GM18858 (cell line): ENCODE data around the gene ZNF436.

Experiments used
- ATAC-seq: cut with Tn5 transposase; IDR thresholded peaks from one replicate; pipeline ENCODE4 v1.9.1; 2021; ENCODE audit not compliant: unreplicated experiment

The ZNF436 gene

DNA sequence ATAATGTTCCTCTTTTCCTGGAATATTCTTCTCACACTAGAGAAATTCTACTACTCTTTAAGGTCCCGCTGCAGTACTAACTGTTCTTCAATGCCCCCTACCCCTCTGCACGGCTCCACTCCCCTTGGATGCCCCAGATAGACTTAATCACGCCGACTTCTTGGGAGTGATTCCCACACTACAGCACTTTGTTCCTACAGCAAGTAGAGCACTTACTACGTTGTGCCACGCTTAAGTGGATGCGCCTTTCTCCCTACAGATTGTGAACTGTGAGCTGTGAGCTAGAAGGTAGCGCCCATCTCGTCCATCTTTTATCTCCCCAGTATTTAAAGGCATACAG is 2.2 kb downstream of the ZNF436 start:
- no peak for ATAC-seq

DNA sequence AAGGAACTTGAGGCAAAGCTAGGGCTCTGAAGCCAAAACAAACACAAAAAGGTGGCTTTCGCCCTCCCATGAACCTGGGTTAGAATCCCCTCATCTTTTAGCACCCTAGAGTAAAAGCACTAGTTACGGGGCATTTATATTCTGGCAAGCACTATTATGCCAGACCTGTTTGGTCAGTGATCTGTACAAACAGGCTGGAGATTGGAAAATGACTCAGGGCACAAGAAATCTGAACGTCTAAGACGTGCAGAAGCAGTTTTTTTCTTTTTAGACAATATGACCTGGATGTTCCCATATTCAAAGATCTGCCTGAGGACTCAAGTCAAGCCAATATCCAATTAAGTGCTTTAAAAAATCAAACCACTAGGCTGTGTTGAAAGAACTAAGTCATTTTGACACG is 3.0 kb downstream of the ZNF436 start:
- ATAC-seq, result no peak

DNA sequence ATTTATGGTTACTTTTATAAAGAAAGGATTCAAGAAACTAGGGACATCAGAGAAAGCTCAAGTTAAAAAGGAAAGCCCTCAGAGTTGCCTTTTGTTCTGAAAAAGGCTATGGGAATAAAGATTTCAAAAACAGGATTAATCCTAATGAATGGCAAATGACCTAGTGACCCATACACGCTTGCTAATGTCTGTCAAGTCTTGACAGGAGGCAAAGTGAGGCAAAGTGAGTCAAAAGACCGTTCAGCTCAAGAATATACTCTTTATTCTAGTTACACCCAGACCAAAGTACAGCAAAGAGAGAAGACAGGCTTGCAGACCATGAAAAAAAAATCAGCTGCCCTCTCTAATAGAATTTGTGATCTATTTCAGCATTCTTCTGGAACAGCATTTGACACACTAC is 3.5 kb downstream of the ZNF436 start:
- no peak for ATAC-seq

DNA sequence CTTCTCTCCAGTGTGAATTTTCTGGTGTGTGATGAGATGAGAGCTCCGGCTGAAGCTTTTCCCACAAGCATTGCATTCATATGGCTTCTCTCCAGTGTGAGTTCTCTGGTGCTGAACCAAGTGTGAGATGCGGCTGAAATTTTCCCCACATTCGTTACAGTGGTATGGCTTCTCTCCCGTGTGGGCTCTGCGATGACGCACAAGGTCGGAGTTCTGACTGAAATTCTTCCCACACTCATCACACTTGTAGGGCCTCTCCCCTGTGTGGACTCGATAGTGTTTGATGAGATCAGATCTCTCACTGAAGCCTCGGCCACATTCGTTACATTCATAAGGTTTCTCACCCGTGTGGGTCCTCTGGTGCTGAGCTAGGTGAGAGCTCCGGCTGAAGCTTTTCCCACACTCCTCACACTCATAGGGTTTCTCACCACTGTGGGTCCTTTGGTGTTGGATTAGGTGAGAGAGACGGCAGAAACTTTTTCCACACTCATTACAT is 7.4 kb downstream of the ZNF436 start:
- ATAC-seq, result no peak

DNA sequence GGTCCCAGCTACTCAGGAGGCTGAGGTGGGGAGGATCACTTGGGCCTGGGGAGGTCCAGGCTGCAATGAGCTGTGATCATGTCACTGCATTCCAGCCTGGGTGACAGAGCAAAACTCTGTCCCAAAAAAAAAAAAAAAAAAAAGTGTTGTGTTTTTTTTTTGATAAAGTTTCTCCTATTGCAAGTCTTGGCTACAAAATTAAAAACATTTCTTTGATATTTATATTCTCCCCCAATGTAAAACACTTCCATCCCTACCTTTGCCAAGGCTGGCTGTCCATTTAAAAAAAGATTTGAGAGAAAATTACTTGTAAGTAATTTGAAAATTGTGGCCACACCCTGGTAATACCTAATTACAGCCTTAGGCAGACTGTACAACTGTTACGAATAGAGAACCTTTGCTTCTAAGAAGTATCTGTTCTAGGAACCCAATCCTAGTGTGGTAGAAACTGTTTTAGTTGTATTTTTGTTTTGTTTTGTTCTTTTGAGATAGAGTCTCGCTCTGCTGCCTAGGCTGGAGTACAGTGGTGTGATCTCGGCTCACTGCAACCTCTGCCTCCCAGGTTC is 11.2 kb downstream of the ZNF436 start:
- no peak for ATAC-seq

DNA sequence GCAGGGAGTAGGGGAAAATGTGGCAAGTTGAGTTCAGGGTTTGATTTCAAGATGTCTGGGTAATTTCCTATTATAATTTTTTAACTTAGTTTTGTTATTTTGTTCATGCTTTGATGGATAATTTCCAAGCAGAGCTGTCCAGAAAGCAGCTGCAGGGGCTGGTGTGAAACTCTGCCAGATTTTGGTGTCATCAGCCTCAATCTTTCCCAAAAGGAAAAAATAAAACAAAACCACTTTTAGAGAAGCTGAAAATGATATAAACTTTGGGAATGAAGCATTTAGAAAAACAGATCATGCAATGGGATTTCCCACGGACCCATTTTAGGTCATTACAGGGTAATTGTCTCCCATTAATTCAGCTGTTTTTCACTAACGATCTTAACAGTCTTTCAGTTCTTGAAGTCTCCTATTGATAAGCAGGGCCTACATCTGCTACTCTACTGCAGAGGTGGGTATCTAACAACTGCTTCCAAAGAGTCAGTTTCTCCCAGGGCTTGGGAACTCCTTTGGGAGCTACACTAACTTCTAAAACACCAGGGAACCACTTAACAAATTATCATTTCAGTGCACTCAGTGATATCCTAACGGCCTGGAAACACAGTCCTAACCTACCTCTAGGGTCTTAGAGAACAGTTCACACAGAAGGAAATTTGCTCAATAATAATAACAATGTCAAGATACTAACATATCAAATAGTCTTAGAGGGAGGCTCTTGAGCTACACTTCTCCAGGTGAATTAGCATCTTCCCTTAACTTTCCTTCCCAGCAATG is 12.3 kb downstream of the ZNF436 start:
- no peak for ATAC-seq

DNA sequence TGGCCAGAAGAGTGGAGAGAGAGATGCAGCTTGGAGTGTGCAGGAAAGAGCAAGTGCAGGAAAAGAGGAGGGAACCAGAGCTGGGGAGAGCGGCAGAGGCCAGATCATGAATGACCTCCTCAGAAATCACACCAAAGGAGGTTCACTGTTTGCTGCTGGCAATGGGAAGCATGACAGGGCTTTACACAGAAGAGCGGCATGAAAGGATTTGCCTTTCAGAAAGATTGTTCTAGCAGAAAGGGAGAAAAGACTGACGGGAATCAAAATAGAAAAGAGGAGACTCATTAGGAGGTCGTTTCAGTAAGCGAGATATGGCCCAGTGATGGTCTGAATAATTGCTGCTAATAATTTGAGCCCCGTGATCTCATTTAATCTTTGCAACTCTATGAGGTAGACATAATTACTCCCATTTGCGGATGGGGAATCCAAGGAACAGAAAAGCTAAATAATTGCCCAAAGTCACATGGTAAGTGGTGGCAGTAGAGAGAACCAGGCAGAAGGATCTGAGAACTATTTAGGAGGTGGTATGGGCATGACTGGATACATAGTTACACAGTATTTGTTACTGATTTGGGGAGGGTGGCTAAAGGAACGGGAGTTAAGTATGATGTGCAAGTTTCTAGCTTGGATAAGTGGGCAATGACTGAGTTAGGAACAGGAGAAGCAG is 13.0 kb downstream of the ZNF436 start:
- ATAC-seq, result no peak

DNA sequence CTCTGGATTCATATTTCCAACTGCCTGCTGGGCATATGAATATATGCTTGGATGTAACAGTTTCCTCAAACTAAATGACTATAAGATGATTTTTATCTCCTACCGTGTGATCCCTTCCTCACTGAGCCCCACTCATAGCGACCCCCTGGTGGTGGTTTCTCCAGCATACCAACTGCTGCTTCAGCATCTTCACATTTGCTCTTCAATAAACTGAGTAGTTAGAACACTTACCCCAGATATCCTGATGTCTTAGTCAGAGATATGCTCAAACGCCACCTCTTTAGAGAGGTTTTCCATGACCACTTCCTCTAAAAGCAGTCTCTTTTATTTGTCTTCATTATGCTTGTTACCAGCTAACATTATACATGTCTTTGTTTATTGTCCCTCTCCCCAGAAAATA is 15.4 kb downstream of the ZNF436 start:
- no peak for ATAC-seq

DNA sequence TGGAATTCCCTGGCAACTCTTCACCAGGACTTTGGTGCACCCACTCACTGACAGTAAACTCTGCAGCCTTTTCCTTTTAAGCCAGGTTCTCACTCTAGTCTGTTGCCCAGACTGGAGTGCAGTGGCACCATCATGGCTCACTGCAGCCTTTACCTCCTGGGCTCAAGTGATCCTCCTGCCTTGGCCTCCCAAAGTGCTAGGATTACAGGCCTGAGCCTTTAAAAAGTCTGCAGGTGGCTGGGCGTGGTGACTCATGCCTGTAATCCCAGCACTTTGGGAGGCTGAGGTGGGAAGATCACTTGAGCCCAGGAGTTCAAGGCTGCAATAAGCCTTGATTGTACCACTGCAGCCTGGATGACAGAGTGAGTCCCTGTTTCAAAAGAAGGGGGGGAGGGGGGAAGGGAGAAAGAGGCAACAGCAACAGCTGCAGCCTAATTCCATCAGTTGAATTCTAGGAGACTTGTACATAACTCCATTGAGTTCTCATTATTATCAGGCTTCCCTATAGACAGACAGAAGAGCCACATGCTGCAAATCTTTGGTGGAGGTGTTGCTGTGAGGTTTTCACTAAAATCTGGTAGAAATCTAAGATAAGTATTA is 17.4 kb downstream of the ZNF436 start:
- ATAC-seq, result no peak

DNA sequence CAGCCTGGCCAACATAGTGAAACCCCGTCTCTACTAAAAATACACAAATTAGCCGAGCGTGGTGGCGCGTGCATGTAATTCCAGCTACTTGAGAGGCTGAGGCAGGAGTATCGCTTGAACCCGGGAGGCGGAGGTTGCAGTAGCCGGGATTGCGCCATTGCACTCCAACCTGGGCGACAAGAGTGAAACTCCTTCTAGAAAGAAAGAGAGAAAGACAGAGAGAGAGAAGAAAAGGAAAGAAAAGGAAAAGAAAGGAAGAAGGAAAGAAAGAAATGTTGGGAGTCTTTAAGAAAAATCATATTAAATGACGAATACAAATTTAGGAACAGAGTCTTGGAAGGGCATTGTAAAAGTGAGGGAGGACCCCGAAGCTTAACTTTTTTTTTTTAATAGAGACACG is 23.7 kb downstream of the ZNF436 start:
- no peak for ATAC-seq

DNA sequence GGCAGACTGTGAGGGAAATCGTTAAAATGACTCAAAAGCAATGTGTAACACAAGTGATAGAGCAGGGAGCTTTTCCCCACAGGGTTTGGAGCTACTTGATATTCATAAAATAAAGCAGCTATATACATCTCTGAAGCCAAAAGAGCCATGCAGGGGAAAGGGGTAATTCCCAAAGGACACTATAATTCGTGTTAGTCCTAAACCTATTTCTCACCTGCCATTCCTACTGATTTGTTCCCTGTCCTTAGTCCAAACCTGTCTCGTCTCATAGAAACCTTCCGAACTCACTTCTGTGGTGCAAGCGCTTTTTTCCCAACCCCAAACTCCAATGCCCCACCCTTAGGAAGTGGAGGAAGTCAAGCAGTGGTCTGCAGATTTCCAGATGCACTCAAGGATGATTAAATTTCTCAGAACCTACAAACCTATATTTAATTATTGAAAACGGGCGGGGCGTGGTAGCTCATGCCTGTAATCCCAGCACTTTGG is 24.6 kb downstream of the ZNF436 start:
- ATAC-seq, result no peak

DNA sequence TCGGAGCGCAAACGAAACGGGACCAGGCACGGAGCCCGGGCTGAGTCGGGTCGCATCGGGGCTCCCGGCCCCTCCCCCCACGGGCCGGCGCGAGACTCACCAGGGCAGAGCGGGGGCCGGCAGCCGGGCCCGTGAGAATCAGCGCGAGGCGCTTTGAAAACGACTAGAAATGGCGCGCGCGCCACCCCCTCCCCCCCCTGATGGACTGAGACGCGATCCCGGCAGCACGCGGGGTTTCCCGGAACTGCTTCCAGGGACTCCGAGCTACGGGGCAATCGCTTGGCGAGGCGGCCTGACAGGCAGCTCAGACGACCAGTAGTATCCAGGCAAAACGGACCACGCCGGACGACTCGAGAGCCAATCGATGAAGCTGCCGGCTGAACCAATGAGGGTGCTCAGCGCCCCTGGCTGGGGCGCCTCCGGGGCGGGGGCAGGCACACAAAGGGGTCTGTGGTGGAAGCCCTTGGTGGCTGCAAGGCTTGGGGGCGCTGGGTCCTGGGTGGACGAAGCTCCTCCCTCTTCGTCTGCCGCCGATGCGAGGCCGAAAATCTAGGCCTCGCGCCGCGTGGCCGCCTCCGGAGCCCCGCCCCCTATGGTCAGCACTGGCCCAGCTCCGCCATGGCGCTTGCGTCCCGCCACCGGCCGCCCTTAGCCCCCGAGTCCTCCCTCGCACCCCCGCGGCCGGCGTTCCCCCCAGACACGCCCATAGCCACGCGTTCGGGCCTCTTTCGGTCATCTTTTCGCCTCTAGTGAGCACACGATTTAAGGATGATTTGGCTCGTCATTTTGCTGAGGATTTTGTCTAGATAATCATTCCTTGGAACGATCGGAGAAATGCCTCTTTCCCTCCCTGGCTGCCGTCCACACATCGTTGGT is 25.3 kb downstream of the ZNF436 start, which contains the start of gene HNRNPR:
Gene HNRNPR, minus strand, starts transcription at position 174 of the 876 bp plus-strand sequence. CDS start 3,276 bp downstream, outside the sequence.
- ATAC-seq, result peak; percentile 76

DNA sequence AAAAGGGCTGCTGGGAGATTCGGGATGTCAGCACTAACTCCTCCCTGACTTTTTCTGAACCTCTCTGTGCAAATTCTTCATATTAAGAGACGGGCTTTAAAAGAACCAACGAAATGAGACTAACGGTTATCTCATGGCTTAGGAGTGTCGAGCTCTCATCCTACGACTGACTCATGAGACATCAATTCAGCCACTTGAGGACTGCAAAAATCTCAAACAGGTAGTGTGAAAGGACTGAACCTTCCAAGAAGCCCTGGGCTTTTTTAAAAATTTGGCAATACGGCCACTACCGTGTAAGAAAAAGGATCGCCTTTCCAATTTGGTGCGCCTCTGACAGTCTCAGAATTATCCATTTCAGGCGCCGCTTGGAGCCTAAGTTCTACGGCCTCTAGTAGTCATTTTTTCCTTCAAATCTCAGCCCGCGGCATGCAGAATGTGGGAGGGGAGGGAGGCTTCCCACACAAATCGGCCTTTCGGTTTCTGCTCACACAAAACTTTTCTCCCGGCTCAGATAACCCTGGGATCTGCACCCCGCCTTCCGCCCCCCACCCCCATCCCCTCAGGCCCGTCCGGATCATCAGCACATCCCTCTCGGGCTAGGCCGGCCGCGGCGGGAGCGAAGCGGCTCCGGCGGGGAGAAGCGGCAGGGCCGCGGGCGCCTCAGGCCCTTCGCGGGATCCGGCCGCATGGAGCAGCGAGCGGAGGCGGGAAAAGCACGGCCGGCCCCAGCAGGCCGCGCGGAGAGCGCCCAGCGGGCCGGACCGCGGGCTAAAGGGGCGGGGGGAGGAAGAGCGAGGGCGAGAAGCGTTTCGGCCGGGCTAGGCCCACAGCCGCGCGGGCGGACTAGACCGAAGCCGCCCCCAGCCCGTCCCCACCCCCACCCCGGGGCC is 26.2 kb downstream of the ZNF436 start:
- ATAC-seq, result no peak

DNA sequence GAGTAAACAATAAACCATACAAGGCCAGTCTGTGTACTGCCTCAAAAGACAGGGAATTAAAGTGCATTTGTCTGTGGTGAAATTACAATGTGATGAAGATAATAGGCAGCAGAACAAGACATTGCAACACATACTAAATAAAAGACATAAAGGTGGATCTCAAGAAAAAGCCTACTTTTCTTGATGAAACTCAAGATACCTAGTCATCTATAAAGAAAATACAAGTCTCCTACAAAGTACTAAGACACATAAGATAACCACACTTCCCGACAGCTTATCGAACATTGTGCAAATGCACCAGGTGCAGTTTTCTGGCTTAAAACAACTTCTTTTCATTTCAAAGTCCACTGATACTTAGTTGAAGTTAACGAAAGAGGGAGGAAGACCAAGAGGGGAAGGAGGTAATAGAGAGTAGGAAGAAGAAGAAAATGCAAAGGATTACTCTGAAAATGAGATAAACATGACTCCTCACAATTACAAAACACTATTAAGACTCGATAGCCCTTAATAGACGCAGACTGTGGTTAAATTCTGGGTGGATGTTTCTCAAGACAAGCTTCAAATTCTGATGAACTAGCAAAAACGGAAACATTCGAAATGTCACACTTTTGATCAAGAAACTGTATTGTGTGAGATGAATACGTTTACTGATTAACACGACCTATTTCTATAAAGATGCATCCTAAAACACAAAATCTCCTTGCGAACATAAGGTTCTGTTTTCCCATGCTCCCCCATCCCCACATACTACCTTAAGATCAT is 27.5 kb downstream of the ZNF436 start:
- no peak for ATAC-seq

DNA sequence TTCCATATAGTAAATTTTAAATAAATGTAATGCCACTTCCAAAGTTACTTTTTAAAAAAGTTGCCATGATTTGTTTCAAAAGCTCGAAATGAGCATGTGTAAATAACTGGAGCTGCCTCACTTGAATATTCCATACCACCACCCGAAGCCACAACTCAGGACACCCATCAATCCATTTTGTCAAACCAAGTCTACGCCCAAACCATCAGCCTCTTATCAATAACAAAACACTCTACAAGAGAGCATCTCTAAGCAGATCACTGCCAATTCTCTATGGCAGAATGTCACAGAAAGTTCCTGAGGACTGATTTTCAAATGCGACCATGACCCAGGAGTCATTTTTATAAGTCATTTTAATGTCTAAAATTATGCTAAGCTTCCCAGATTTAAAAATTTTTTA is 30.0 kb downstream of the ZNF436 start:
- ATAC-seq, result no peak

DNA sequence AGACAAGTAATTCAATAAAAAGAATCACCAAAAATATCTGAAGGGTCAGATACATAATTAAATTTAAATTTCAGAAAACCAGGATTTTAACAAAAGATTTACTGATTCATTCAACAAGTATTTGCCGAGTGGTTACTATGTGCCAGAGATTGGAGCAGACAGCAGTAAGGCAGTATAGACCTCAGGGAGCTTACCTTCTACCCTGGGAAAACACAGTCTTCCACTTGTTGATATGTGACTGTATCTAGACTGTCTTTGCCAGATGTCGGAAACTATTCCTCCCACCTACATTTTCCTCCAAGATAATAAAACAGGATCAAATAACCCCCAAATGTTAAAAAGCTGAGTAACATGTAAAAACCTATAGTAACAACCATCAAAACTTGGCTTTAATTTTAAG is 31.8 kb downstream of the ZNF436 start:
- ATAC-seq, result no peak

DNA sequence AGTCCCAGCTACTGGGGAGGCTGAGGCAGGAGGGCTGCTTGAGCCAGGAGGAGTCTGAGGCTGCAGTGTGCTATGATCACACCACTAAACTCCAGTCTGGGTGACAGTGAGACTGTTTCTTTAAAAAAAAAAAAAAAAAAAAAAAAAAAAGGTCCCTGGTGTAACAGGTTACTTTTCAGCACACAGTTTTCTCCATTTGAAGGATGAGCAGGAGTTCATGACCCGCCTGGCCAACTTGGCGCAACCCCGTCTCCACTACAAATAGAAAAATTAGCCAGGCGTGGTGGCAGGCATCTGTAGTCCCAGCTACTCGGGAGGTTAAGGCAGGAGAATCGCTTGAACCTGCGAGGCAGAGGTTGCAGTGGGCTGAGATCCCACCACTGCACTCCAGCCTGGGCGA is 37.9 kb downstream of the ZNF436 start:
- ATAC-seq, result no peak

DNA sequence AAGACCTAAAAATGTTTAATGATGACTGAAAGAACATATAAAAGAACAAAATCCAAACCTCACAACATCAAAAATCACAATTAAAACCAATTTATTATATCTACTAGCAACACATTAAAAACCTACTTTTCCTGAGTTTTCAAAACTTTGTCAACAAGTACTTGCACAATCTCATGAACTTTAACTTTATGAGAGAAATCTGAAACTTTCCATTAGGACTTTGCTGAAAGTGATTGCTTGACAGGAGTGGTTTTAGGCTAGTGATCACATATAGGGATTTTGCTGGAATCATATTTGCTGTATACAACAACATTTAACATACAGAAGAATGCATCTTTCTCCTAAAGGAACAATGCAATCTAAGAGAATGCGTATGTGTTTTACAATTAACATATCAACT is 38.8 kb downstream of the ZNF436 start:
- ATAC-seq, result no peak

DNA sequence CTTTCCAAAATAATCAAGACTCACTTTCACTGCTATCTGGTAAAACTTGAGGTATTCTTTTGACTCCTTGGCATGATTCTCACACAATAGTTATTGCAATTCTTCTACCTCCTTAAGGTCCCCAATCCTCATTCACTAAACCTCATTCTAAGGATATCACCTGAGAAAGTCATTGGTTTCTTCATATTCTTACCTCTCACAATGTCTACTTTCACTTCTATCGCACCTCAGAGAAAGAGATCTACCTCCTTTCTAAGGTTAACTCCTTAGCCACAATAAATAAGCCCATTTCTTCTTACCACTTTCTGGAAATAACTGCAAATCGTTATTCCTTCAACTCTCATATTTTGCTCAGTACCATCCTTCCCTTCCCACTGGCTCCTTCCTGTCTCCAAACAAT is 44.2 kb downstream of the ZNF436 start:
- ATAC-seq, result no peak
